Measurements from ENCODE around the gene CEP250.
"Not testable (repeated sequence)": the region's sequence is repeated elsewhere in the genome, so short reads cannot be mapped to it uniquely, and the experiment has no call there.

CEP250 gene

GRCh38 chr20:35539756-35540212 is 84.4 kb downstream of the CEP250 start:
- DNase-seq = peak; percentile 96

DNA sequence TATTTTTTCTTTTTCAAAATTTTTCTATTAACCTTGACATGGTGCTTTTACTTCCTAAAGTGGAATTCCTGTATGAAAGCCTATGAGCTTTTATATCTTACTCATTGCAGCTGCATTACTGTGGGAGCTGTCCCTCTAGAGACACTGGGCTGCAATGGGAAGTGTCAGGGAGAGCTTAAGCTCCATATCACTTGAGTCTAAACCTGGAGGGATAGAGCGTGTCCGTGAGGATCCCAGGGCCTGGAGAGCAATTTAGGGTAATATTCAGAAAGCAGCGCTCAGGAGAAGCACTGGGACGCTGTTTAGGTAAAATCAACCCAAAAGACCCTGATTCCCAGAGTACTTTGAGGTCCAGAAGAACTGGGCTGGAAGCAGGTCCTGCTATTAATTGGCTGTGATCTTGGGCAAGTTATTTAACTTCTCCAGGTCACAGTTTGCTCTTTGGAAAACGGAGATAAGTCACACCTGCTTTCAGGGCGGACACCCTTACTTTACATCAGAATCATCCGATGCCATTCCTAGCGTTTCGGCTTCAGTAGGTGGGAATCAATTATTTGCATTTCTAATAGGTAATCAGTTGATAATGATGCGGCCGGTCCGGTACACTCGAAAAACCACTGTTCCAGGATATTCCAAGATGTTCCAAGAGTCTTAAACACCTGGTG is 85.9 kb downstream of the CEP250 start:
- peak; percentile 21 for DNase-seq

- DNase-seq = peak; percentile 98
Measured at GRCh38 chr20:35541783-35542662, 86.6 kb downstream of the CEP250 start, which contains the start of gene ERGIC3. TSS of gene ERGIC3 (plus strand) at chr20:35542078. CDS start at chr20:35542098, 20 bp downstream.

DNA sequence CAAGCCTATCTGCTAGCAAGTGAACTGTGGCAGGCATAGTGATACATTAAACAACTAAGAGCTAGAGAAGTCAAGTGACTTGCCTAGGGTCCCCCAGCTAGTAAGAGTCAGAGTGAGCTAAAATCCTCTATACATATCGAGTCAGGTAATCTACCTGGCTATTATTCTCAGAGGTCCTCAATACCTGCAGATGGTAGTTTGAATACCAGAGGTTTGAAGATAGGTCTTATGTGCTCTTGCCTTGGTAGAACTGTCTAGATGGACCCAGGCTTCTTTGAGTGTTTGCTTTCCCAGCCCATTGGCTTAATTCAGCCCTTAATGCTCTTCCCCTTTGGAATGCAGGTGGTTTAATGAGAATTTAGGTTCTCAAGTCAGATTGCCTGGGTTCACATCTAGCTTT is 87.6 kb downstream of the CEP250 start:
- no peak for DNase-seq

GRCh38 chr20:35544436-35544835 is 89.0 kb downstream of the CEP250 start:
- no peak for DNase-seq

- DNase-seq = peak; percentile 50
Measured at GRCh38 chr20:35544941-35545340, 89.5 kb downstream of the CEP250 start.

DNA sequence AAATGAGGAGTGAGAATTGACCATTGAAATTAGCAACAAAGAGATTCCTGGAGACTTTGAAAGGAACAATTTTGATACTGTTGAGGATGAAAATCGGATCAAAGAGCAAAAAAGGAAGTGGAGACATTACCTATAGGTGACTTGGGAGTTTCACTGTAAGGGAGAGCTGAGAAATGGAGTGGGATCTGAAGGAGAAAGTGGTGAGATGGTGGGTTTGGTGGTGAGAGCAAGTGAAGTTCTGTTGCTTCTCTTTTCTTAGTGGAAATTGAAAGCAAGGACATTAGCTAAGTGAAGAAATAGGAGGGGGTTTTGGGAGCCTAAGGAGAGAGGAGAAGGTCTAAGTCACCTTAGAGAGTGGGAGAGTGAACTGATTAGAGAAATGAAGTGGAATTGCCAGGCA is 90.7 kb downstream of the CEP250 start:
- DNase-seq = no peak

- no peak for DNase-seq
Measured at GRCh38 chr20:35547329-35547728, 91.9 kb downstream of the CEP250 start.

DNA sequence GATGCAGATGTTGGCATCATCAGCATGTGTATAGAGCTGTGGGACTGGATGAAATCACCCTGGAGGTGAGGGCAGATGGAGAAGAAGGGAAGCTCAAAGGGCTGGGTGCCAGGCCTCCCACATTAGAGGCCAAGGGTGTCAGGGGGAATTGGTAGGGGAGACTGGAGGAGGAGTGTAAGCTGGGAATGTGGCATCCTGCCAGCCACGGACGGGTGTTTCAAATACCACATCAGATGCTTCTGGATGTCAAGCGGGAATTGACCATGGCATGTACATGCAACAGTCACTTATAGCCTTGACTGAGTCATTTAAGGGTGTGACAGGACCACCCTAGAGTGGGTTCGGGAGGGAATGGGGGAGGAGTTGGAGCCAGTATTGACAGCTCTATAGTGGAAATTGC is 96.1 kb downstream of the CEP250 start:
- DNase-seq = no peak

GRCh38 chr20:35552914-35553313 is 97.5 kb downstream of the CEP250 start:
- no peak for DNase-seq

DNA sequence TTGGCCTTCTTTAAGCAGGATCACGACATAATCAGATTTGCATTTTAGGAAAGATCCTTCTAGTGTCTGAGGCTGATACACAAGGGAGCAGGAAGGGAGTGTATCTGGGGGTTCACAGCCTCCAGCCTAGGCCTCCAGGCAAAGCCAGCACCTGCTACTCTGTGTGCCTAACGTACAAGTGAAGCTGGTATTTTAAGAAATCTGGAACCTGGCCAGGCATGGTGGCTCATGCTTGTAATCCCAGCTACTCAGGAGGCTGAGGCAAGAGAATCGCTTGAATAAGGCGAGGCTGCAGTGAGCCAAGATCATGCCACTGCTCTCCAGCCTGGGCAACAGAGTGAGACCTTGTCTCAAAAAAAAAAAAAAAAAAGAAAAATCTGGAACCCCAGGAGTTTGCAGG is 100.1 kb downstream of the CEP250 start:
- not testable (repeated sequence) for DNase-seq

DNA sequence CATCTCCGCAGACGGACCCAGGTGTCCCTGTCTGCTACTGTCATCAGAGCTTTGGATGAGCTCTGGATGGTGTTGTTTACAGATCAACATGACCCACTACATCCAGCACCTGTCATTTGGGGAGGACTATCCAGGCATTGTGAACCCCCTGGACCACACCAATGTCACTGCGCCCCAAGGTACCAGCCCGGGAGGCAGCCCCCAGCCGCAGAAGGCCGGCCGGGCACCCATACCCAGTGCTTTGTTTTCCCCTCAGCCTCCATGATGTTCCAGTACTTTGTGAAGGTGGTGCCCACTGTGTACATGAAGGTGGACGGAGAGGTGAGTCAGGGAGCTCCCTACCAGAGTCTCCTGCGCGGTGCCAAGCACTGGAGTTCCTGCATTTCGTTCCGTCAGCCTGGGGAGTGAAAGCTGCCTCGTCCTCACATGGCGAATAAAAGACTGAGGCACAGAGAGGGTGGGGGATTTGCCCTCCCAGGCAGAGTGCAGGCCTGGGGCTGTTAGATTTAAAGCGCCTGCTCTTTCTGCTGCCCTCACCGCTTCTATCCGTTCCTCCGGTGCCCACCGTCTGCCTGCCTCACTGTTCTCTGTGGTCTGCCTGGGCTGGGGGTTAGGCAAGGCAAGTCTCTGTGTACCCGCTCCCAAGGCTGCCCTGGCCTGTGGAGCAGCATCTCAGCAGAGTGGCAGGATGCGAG is 100.7 kb downstream of the CEP250 start:
- DNase-seq = no peak

DNA sequence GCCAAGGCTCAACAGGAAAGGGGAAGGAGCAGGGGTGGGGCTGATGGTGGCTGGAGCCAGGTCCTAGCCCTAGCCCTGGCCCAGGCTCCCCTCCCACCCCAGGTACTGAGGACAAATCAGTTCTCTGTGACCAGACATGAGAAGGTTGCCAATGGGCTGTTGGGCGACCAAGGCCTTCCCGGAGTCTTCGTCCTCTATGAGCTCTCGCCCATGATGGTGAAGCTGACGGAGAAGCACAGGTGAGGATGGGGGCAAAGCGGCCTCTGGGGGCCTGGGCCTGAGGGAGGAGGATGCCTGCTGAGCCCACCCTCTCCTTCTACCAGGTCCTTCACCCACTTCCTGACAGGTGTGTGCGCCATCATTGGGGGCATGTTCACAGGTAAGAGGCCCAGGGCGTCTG is 101.5 kb downstream of the CEP250 start:
- no peak for DNase-seq

- DNase-seq = no peak
Measured at GRCh38 chr20:35558451-35558850, 103.1 kb downstream of the CEP250 start.

- DNase-seq = no peak
Measured at GRCh38 chr20:35559042-35559693, 103.8 kb downstream of the CEP250 start.

DNA sequence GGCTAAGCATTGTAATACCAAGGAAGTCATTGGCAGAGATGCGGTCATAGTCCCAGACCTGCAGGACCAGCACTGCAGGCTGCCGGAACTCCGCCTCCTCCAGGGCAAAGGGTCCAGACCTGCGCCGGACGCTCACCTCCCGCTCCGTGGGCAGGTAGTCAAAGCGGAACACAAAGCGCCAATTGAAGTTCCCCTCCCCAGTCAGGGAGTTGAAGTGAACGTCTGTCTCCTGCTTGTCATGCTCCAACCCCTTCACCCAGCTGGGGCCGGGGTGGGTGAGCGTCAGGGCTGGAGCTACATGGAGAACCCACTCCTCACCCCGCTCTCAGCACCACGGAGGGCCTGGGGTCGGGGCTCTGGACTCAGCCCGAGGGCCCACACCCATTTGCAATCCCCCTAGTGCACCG is 104.7 kb downstream of the CEP250 start:
- no peak for DNase-seq

DNA sequence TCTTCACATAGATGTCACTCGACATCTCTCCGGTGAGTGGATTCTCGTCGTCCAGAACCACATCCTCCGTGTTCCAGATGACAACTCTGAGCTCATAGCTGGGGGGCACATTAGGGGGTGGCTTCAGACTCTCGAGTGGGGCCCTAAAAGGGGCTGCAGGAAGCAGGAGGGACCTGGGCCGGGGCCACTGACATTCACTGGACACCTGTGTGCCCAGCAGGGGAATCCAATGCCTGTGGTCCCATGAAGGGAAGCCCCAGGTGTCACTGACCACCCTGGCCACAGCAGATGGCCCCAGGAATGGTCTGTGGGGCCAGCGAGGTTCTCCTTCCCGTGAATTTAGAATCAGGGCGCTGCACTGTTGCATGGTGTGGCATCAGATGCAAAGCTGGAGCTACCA is 105.1 kb downstream of the CEP250 start:
- DNase-seq = no peak

DNA sequence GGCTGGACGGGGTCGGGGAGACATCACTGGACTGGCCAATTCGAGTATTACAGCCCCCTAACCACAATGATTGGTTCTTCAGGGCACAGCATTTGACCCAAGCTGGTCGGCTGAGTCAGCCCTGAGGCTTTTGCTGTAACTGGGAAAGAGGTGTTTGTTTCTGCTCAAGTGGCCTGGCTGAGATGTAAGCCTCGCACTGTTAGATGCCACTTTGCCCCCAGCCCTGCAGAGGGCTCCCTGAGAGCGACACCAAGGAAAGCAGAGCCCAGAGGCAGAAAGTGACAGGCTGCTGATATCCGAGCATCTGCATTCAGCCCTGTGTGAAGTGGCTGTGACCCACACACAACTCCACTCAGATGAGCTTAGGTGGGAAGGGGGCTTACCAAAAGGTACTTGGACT is 105.9 kb downstream of the CEP250 start:
- peak; percentile 60 for DNase-seq

DNA sequence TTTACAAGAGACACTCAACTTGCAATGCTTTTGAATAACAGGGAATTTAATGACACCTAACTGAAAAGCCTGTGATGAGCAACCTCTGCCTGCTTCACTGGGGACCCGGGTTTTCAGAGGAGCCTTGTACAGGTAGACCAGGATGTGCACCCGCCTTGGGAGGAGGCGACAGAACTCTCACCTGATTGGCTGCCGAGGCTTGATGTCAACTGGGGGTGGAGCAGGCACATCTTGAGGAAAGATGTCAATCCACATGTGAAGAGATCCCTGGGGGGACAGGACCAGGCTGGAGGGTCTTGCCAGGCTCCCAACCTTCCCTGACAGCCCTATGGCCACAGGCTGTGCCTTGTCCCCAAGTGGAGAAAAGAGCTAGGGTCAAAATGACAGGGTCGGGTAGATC is 106.3 kb downstream of the CEP250 start:
- peak; percentile 30 for DNase-seq

- no peak for DNase-seq
Measured at GRCh38 chr20:35562541-35563110, 107.2 kb downstream of the CEP250 start.

DNA sequence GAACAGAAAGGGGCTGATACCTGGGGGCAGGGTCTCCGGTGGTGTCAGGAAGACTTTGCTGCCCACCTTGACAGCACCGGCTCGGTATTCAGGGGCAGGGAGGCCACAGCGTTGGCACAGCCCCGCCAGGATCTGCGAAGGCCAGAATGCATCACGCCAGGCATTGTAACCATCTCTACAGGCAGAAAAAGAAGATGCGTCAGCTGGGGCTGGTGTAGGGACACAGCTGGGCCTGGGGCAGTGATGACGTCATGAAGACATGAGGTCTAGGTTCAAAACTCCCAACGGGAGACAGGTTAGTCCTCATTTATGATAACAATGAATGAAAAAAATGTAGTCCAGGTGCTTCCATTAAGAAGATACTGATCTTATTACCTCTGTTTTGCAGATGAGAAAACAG is 108.4 kb downstream of the CEP250 start:
- DNase-seq = peak; percentile 25

DNA sequence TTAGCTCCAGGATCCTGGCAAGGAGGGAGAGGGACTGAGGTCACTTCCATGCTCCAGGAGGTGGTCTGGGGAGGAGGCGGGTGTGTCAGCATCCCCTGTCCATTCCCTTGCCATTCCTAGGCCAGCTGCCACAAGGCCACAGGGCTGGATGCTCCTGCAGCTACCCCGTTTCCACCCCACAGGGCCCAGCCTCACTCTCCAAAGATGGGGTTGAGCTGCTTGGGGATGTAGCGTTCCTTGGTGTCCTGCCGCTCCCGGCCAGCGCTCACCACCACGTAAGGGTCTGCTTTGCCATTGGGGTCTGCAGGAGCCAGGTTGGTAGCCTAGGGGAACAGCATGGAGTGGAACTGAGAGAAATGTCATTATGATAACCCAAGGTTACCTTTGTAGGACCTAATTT is 109.5 kb downstream of the CEP250 start:
- no peak for DNase-seq

- peak; percentile 62 for DNase-seq
Measured at GRCh38 chr20:35568645-35569044, 113.2 kb downstream of the CEP250 start.

Data from NCI-H69 (cell line).